Measurements from ENCODE around the gene NADSYN1.

NADSYN1 gene

GRCh38 chr11:71477641-71478527, 24.9 kb downstream of the NADSYN1 start:
- no peak for DNase-seq (ENCODE audit: low read depth)
- H3K4me3 ChIP-seq (ENCODE audit: low read length), result no peak overlapping the region
- TF ChIP-seq CTCF (conservative IDR thresholded peaks at IDR 0.05; ENCODE audit: low read depth, low read length), result no peak

DNA sequence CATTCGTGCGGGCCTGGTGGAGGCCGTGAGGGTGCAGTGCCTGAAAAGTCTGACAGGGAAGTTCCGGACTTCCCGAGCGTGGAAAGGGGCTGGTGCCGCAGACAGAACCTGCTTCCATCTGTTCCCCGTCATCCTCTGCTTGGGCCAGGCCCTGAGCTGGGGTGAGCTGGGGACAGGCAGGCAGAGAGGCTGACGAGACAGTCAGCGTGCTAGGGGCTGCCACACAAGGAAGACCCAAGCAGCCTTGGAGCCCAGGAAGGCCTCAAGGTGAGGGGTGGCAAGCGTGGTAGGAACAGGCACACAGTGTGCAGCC, 25.5 kb downstream of the NADSYN1 start:
- no peak for TF ChIP-seq CTCF (conservative IDR thresholded peaks at IDR 0.05; ENCODE audit: low read depth, low read length)
- DNase-seq (ENCODE audit: low read depth), result no peak
- H3K4me3 ChIP-seq (ENCODE audit: low read length), result no peak overlapping the region

GRCh38 chr11:71481101-71481960, 28.3 kb downstream of the NADSYN1 start:
- TF ChIP-seq CTCF (conservative IDR thresholded peaks at IDR 0.05; ENCODE audit: low read depth, low read length), result no peak
- no peak overlapping the region for H3K4me3 ChIP-seq (ENCODE audit: low read length)
- no peak for DNase-seq (ENCODE audit: low read depth)

DNA sequence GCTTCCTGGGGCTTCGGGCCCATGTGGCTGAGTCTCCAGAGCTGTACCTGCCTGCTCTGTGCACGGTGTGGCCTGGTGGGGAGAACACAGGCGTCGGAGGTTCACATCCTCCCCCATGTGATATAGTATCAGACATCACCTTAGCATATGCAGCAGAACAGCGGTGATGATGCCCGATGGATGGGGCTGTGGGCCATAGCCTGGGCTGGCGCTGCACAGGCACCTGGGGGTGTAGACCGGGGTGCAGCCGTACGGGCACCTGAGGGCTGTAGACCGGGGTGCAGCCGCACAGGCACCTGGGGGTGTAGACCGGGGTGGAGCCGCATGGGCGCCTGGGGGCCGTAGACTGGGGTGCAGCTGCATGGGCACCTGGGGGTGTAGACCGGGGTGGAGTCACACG, 29.2 kb downstream of the NADSYN1 start:
- no peak overlapping the region for H3K4me3 ChIP-seq (ENCODE audit: low read length)
- DNase-seq (ENCODE audit: low read depth), result no peak
- no peak for TF ChIP-seq CTCF (conservative IDR thresholded peaks at IDR 0.05; ENCODE audit: low read depth, low read length)

- no peak for TF ChIP-seq CTCF (conservative IDR thresholded peaks at IDR 0.05; ENCODE audit: low read depth, low read length)
- DNase-seq (ENCODE audit: low read depth), result no peak
- H3K4me3 ChIP-seq (ENCODE audit: low read length), result no peak overlapping the region
Observed at GRCh38 chr11:71482746-71483364, 29.9 kb downstream of the NADSYN1 start.

- TF ChIP-seq CTCF (conservative IDR thresholded peaks at IDR 0.05; ENCODE audit: low read depth, low read length), result no peak
- H3K4me3 ChIP-seq (ENCODE audit: low read length), result no peak overlapping the region
- no peak for DNase-seq (ENCODE audit: low read depth)
Observed at GRCh38 chr11:71483692-71484091, 30.7 kb downstream of the NADSYN1 start.

Data from retinal pigment epithelial cell (primary cell).